ENCODE measurements around the gene PCDHGA11. TPM values are rescaled to one million over a fixed set of nuclear protein-coding genes. Genes with fewer than 3 reads are reported as not detected.
"Not testable (repeated sequence)": the region's sequence is repeated elsewhere in the genome, so short reads cannot be mapped to it uniquely, and the experiment has no call there.

Gene PCDHGA11
- total RNA-seq, 2 experiments from 2014 or later: 0.07 TPM; not detected in 1

- peak; percentile 68 for ATAC-seq
- peak; percentile 56 for DNase-seq
- ChIA-PET CTCF (interaction anchor here (1.2 to 1.3 kb wide), 2 partner anchors 10 to 43 kb away, joined by 3 read pairs; partner anchors contain the start of gene PCDHGB5), POLR2A (interaction anchor here (0.6 kb wide), 1 partner anchor 127 kb away, joined by 3 read pairs; no protein-coding TSS in a partner anchor)
- Mint-ChIP-seq H3K27me3 (peaks cover 71% of the 10 kb centered on the region), H3K36me3 (ENCODE audit: low read depth) (peaks cover 18% of the 10 kb centered on the region), H3K9me3 (ENCODE audit: low read depth) (peaks cover 42% of the 10 kb centered on the region), H3K4me3 (peak within 1 kb of the TSS; percentile 23)
- intact Hi-C loops (cut with DNase I, micrococcal nuclease); H3K4me1 Mint-ChIP-seq; H3K27ac Mint-ChIP-seq: not testable (repeated sequence)
Measured at GRCh38 chr5:141387557-141388311, 33.1 kb upstream of the PCDHGA11 start, which contains the start of gene PCDHGB4. Gene PCDHGB4 (plus strand): TSS chr5:141387698. CDS start chr5:141387885, 187 bp downstream.

GRCh38 chr5:141388661-141389060 is 32.2 kb upstream of the PCDHGA11 start:
- intact Hi-C loops (cut with DNase I, micrococcal nuclease): no loop called here
- POLR2A ChIA-PET: no interaction called here
- Mint-ChIP-seq H3K4me1 (no peaks in the 10 kb centered on the region), H3K4me3 (no peak overlapping the region), H3K27me3 (peaks cover 69% of the 10 kb centered on the region), H3K9me3 (ENCODE audit: low read depth) (peaks cover 43% of the 10 kb centered on the region), H3K27ac (no peak overlapping the region), H3K36me3 (ENCODE audit: low read depth) (peaks cover 21% of the 10 kb centered on the region)
- ATAC-seq: no peak
- no peak for DNase-seq
- CTCF ChIA-PET: interaction anchor here (1.2 kb wide), 1 partner anchor 9 kb away, joined by 3 read pairs; the partner anchor contains the start of gene PCDHGB5

- Mint-ChIP-seq H3K36me3 (ENCODE audit: low read depth) (peaks cover 23% of the 10 kb centered on the region), H3K4me1 (no peaks in the 10 kb centered on the region), H3K27ac (no peak overlapping the region), H3K9me3 (ENCODE audit: low read depth) (peaks cover 43% of the 10 kb centered on the region), H3K27me3 (peaks cover 69% of the 10 kb centered on the region), H3K4me3 (no peak overlapping the region)
- POLR2A ChIA-PET: no interaction called here
- DNase-seq: no peak
- ATAC-seq: no peak
- intact Hi-C loops (cut with DNase I, micrococcal nuclease): no loop called here
- CTCF ChIA-PET: interaction anchor here (0.6 to 2.6 kb wide), 4 partner anchors 14 to 124 kb away, joined by 3 to 7 read pairs (median 4); partner anchors contain the start of gene PCDHGA4
Measured at GRCh38 chr5:141389153-141390042, 31.5 kb upstream of the PCDHGA11 start.

- no peak within 1 kb of the TSS for H3K4me3 Mint-ChIP-seq
Measured at GRCh38 chr5:141392429-141393198, 28.2 kb upstream of the PCDHGA11 start, which contains the start of gene PCDHGA8. Gene PCDHGA8 (plus strand): TSS chr5:141392633. CDS start chr5:141392814, 181 bp downstream.

GRCh38 chr5:141393267-141393666 is 27.6 kb upstream of the PCDHGA11 start:
- Mint-ChIP-seq H3K9me3 (ENCODE audit: low read depth) (peaks cover 36% of the 10 kb centered on the region), H3K4me1 (no peaks in the 10 kb centered on the region), H3K27ac (no peak overlapping the region), H3K36me3 (ENCODE audit: low read depth) (peaks cover 27% of the 10 kb centered on the region), H3K27me3 (peaks cover 58% of the 10 kb centered on the region), H3K4me3 (no peak overlapping the region)
- POLR2A ChIA-PET: no interaction called here
- ATAC-seq: no peak
- no peak for DNase-seq
- CTCF ChIA-PET: interaction anchor here (0.7 to 1.3 kb wide), 2 partner anchors 55 to 476 kb away, joined by 3 to 4 read pairs; partner anchors contain the start of gene PCDHGA2
- intact Hi-C loops (cut with DNase I, micrococcal nuclease): no loop called here

More at GRCh38 chr5:141392429-141393198, 28.2 kb upstream of the PCDHGA11 start, which contains the start of gene PCDHGA8:
- ChIA-PET CTCF (interaction anchor here (0.7 to 1.3 kb wide), 3 partner anchors 28 to 475 kb away, joined by 3 to 4 read pairs (median 3); partner anchors contain the start of genes PCDHGA2 and PCDHGA5), POLR2A (interaction anchor here (0.6 kb wide), 1 partner anchor 62 kb away, joined by 4 read pairs; the partner anchor contains the start of gene PCDHGA1)
- peaks cover 60% of the 10 kb centered on the region for H3K27me3 Mint-ChIP-seq
- no peaks in the 10 kb centered on the region for H3K4me1 Mint-ChIP-seq
- peaks cover 29% of the 10 kb centered on the region for H3K36me3 Mint-ChIP-seq (ENCODE audit: low read depth)
- no peak within 1 kb of the TSS for H3K27ac Mint-ChIP-seq
- DNase-seq (no peak), ATAC-seq (no peak)
- peaks cover 38% of the 10 kb centered on the region for H3K9me3 Mint-ChIP-seq (ENCODE audit: low read depth)
- intact Hi-C loops (cut with DNase I, micrococcal nuclease): no loop called here

- H3K27ac Mint-ChIP-seq; H3K4me1 Mint-ChIP-seq; H3K4me3 Mint-ChIP-seq; ATAC-seq; POLR2A ChIA-PET; intact Hi-C loops (cut with DNase I, micrococcal nuclease); DNase-seq: not testable (repeated sequence)
- Mint-ChIP-seq H3K36me3 (ENCODE audit: low read depth) (peaks cover 28% of the 10 kb centered on the region), H3K9me3 (ENCODE audit: low read depth) (peaks cover 27% of the 10 kb centered on the region), H3K27me3 (peaks cover 57% of the 10 kb centered on the region)
- CTCF ChIA-PET: interaction anchor here (1.2 to 1.5 kb wide), 2 partner anchors 163 to 169 kb away, joined by 3 to 5 read pairs; no protein-coding TSS in a partner anchor
Measured at GRCh38 chr5:141394401-141395187, 26.3 kb upstream of the PCDHGA11 start.

GRCh38 chr5:141397756-141398551 is 22.9 kb upstream of the PCDHGA11 start, which contains the start of gene PCDHGB5:
Gene PCDHGB5 (plus strand): TSS chr5:141397947. CDS start chr5:141398128, 181 bp downstream.
- H3K4me1 Mint-ChIP-seq; intact Hi-C loops (cut with DNase I, micrococcal nuclease); POLR2A ChIA-PET; H3K27ac Mint-ChIP-seq: not testable (repeated sequence)
- peaks cover 25% of the 10 kb centered on the region for H3K36me3 Mint-ChIP-seq (ENCODE audit: low read depth)
- DNase-seq (peak; percentile 67), ATAC-seq (peak; percentile 84)
- peaks cover 53% of the 10 kb centered on the region for H3K27me3 Mint-ChIP-seq
- H3K4me3 Mint-ChIP-seq: peak within 1 kb of the TSS; percentile 52
- H3K9me3 Mint-ChIP-seq (ENCODE audit: low read depth): peaks cover 17% of the 10 kb centered on the region
- CTCF ChIA-PET: interaction anchor here (0.6 to 2.6 kb wide), 18 partner anchors 9 to 244 kb away, joined by 3 to 14 read pairs (median 4); partner anchors contain the start of genes PCDHGA10, PCDHGA11, PCDHGA12 and PCDHGB6

GRCh38 chr5:141398608-141399007 is 22.2 kb upstream of the PCDHGA11 start:
- CTCF ChIA-PET: interaction anchor here (0.7 to 2.3 kb wide), 5 partner anchors 23 to 243 kb away, joined by 3 to 12 read pairs (median 5); partner anchors contain the start of gene PCDHGA11
- peaks cover 21% of the 10 kb centered on the region for H3K36me3 Mint-ChIP-seq (ENCODE audit: low read depth)

GRCh38 chr5:141399555-141400258 is 21.1 kb upstream of the PCDHGA11 start:
- CTCF ChIA-PET: interaction anchor here (0.7 to 2.3 kb wide), 6 partner anchors 9 to 158 kb away, joined by 3 to 8 read pairs (median 3); partner anchors contain the start of gene TAF7
- no peak for DNase-seq
- Mint-ChIP-seq H3K4me3 (no peak overlapping the region), H3K27me3 (peaks cover 56% of the 10 kb centered on the region), H3K36me3 (ENCODE audit: low read depth) (peaks cover 17% of the 10 kb centered on the region), H3K27ac (no peak overlapping the region), H3K4me1 (no peaks in the 10 kb centered on the region), H3K9me3 (ENCODE audit: low read depth) (peaks cover 6% of the 10 kb centered on the region)
- POLR2A ChIA-PET: no interaction called here
- no peak for ATAC-seq
- intact Hi-C loops (cut with DNase I, micrococcal nuclease): loop anchor here in 1 of 2 experiments (10.0 kb wide), 1 partner anchor 525 kb away; the partner anchor contains the start of gene PCDHA12

More at GRCh38 chr5:141398608-141399007, 22.2 kb upstream of the PCDHGA11 start:
- peaks cover 13% of the 10 kb centered on the region for H3K9me3 Mint-ChIP-seq (ENCODE audit: low read depth)
- intact Hi-C loops (cut with DNase I, micrococcal nuclease): no loop called here
- DNase-seq (no peak), ATAC-seq (no peak)
- H3K27me3 Mint-ChIP-seq: peaks cover 54% of the 10 kb centered on the region
- H3K27ac Mint-ChIP-seq: no peak overlapping the region
- POLR2A ChIA-PET: no interaction called here
- H3K4me3 Mint-ChIP-seq: no peak overlapping the region
- H3K4me1 Mint-ChIP-seq: no peaks in the 10 kb centered on the region

Data from activated CD4-positive, alpha-beta T cell treated with anti-CD3 and anti-CD28 coated beads for 36 hours (primary cell).